Heart right ventricle (tissue), 16 donors: ENCODE data around the gene HTR5A. TPM values are rescaled to one million over a fixed set of nuclear protein-coding genes. Genes with fewer than 3 reads are reported as not detected.

Experiments
- ATAC-seq, 8 donors: fragments of 200-7000 bp; cut with Tn5 transposase; one replicate each; pipeline ENCODE4 v1.9.1; 2020; ENCODE audit warnings: mild to moderate bottlenecking in 8 of 8, moderate library complexity in 8 of 8, moderate number of reproducible peaks in 1 of 8
- DNase-seq, 2 donors: peaks; one replicate each; pipeline ENCODE4 v3.0.0-alpha.2; 2020
- H3K27ac ChIP-seq, 10 donors: fragments of 200-600 bp; sonication (generic) in 2 of 10; one replicate each; pipeline versions ENCODE4 v1.5.0 to v1.8.0; 2020 to 2022; ENCODE audit warnings: mild to moderate bottlenecking in 3 of 10
- H3K27me3 ChIP-seq, 7 donors: fragments of 200-600 bp; one replicate each; pipeline ENCODE4 v1.8.0; 2021 to 2022; ENCODE audit warnings: mild to moderate bottlenecking in 2 of 7
- H3K36me3 ChIP-seq, 9 donors: fragments of 200-600 bp; sonication (generic) in 1 of 9; one replicate each; pipeline versions ENCODE4 v1.5.0 to v1.8.0; 2020 to 2022; ENCODE audit warnings: mild to moderate bottlenecking in 2 of 9
- H3K4me1 ChIP-seq, 9 donors: fragments of 200-600 bp; sonication (generic) in 1 of 9; one replicate each; pipeline versions ENCODE4 v1.5.0 to v1.8.0; 2020 to 2022; ENCODE audit warnings: mild to moderate bottlenecking in 4 of 9
- H3K4me3 ChIP-seq, 10 donors: fragments of 200-600 bp; sonication (generic) in 2 of 10; one replicate each; pipeline versions ENCODE4 v1.5.0 to v1.8.0; 2020 to 2022; ENCODE audit warnings: mild to moderate bottlenecking in 7 of 10, moderate library complexity in 2 of 10
- H3K9me3 ChIP-seq, 11 donors: fragments of 200-600 bp in 10 of 11; sonication (generic) in 2 of 11; one replicate each; pipeline versions ENCODE4 v1.5.0 to v1.8.0; 2013 to 2022; ENCODE audit warnings: mild to moderate bottlenecking in 2 of 11, control low read depth in 1 of 11, moderate library complexity in 1 of 11
- CTCF ChIP-seq, 9 donors: fragments of 200-600 bp; sonication (generic) in 2 of 9; IDR thresholded peaks; one replicate each; pipeline versions ENCODE4 v1.5.0 to v1.8.0; 2021 to 2022; ENCODE audit warnings: antibody characterized with exemption in 9 of 9, mild to moderate bottlenecking in 5 of 9, moderate library complexity in 1 of 9
- WGBS, 2 donors: extraction: QIAGEN DNeasy Blood & Tissue Kit; methylation state at CpG; one replicate each; pipeline ENCODE4 v1.1.7; 2013; ENCODE audit warnings: inconsistent platforms in 1 of 2; 5-methylcytosine and 5-hydroxymethylcytosine counted together
- intact Hi-C, 10 donors: fragments of 100-400 bp; cut with DNase I; formaldehyde crosslinking; loops; one replicate each; pipeline versions ENCODE4 v1.11.1 to v1.14.2; 2022
- polyA plus RNA-seq, 2 donors: library from polyadenylated mRNA; stranded (reverse); fragments of 200-250 nt; gene quantifications; one replicate each; pipeline ENCODE4 v1.2.3, GENCODE V29; 2013
- total RNA-seq, 10 donors: library from RNA; stranded (reverse); fragmentation: NEBNext Ultra II Directional in 3 of 10; extraction: Animal tissue kit (Norgen Biotek cat#: 25700) in 3 of 10; gene quantifications; one replicate each; pipeline versions ENCODE4 v1.2.1 to v1.2.4, GENCODE V29; 2021 to 2023
- donor health status: Arrhythmogenic right ventricular cardiomyopathy.
- donor health status: ischemic (EF 13 %, LVEDD 7.1; RV severe dilation, severe dysfunction).
- donor health status: healthy with polysubstance abuse.
- donor health status: DM: no; HTN: yes; CAD: no.
- donor health status: DM: no; HTN: no; CAD: no.
- donor health status: ischemic (EF 25% LVEDD 6.9; RV normal size, moderate dysfunction).
- donor health status: ischemic (EF 25% LVEDD 5.7; RV mildly dilated, moderate dysfunction).
- donor health status: healthy.
- donor health status: DM: yes; HTN: yes; CAD: no.
- donor health status: Ischemic cardiomyopathy.
- donor health status: ischemic (EF 35%, LVEDD 5.7; RV mildly dilated, moderate dysfunction).
- donor health status: nonischemic (EF 11% LVEDD 7.7; RV severe dilation, severe dysfunction).
- donor health status: DM: yes; HTN: yes; CAD: no.
- donor health status: PGD.
- donor health status: ischemic (EF 29% LVEDD 5.4; RV normal size, mild dysfunction).
- donor health status: nonischemic (EF 23%, LVEDD 6.1; RV moderate dilation, normal function).

HTR5A gene
- total and polyA plus RNA-seq, 12 donors = not detected

GRCh38 chr7:155106356-155106755 is 36.2 kb downstream of the HTR5A start:
- Histone ChIP-seq H3K4me1 (no peaks in the 10 kb centered on the region), H3K9me3 (no peaks in the 10 kb centered on the region), H3K27ac (no peak overlapping the region), H3K36me3 (no peaks in the 10 kb centered on the region), H3K4me3 (no peak overlapping the region), H3K27me3 (peaks cover 0 to 64% (median 29%) of the 10 kb centered on the region in 7 donors)
- TF ChIP-seq CTCF (IDR thresholded peaks at IDR 0.05) = no peak
- DNase-seq (no peak), ATAC-seq (no peak)
- 83 to 85% methylated on average over 5 of the region's 5 CpGs for WGBS, 2 donors
- intact Hi-C loops = no loop called here

- Histone ChIP-seq H3K27ac (no peak overlapping the region), H3K36me3 (no peaks in the 10 kb centered on the region), H3K4me1 (no peaks in the 10 kb centered on the region), H3K27me3 (peaks cover 0 to 68% (median 33%) of the 10 kb centered on the region in 7 donors), H3K9me3 (no peaks in the 10 kb centered on the region), H3K4me3 (no peak overlapping the region)
- DNase-seq (no peak), ATAC-seq (no peak)
- WGBS, 2 donors = 42 to 53% methylated on average over 4 of the region's 4 CpGs
- no peak for TF ChIP-seq CTCF (IDR thresholded peaks at IDR 0.05)
- intact Hi-C loops = no loop called here
Measured at GRCh38 chr7:155107126-155107525, 37.0 kb downstream of the HTR5A start.

GRCh38 chr7:155108144-155108901 is 38.2 kb downstream of the HTR5A start:
- Histone ChIP-seq H3K9me3 (no peaks in the 10 kb centered on the region), H3K27ac (no peak overlapping the region), H3K4me3 (no peak overlapping the region), H3K36me3 (no peaks in the 10 kb centered on the region), H3K27me3 (peaks cover 0 to 69% (median 33%) of the 10 kb centered on the region in 7 donors), H3K4me1 (no peaks in the 10 kb centered on the region)
- ATAC-seq = no peak
- TF ChIP-seq CTCF (IDR thresholded peaks at IDR 0.05) = no peak
- intact Hi-C loops = no loop called here
- 70 to 73% methylated on average over 20 of the region's 20 CpGs for WGBS, 2 donors
- no peak for DNase-seq

DNA sequence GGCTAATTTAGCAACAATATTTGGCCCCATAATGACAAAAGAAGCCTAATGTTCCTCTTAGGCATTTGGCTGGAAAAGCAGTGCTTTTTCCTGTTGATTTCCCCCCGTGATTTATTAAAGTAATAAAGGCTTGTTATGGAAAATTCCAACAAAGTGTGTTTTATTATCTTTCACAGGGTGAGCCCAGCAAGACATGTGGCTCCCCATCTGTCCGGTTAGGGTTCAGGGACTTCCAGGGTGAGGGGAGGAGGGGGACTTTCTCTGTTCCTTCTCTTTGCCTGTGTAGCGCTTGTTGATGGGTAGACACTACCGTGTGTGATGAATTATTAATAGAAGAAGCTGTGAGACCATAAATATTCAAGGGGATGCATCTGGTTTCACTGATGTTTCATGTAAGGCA is 39.0 kb downstream of the HTR5A start:
- DNase-seq (no peak), ATAC-seq (no peak)
- no peaks in the 10 kb centered on the region for H3K9me3 ChIP-seq
- no peak overlapping the region for H3K27ac ChIP-seq
- 58 to 64% methylated on average over 4 of the region's 4 CpGs for WGBS, 2 donors
- TF ChIP-seq CTCF (IDR thresholded peaks at IDR 0.05) = no peak
- no peaks in the 10 kb centered on the region for H3K4me1 ChIP-seq
- peaks cover 0 to 74% (median 38%) of the 10 kb centered on the region in 7 donors for H3K27me3 ChIP-seq
- intact Hi-C loops = no loop called here
- H3K4me3 ChIP-seq = no peak overlapping the region
- H3K36me3 ChIP-seq = no peaks in the 10 kb centered on the region
